Neural cell (in vitro differentiated cells): ENCODE data around the gene SLC27A5. TPM values are rescaled to one million over a fixed set of nuclear protein-coding genes. Genes with fewer than 3 reads are reported as not detected.
"Not testable (repeated sequence)": the region's sequence is repeated elsewhere in the genome, so short reads cannot be mapped to it uniquely, and the experiment has no call there.

ENCODE experiments used
- H2AFZ ChIP-seq: fragments of 200-600, 300-800 bp; sonication (generic), shearing (Covaris generic); 2 replicates; pipeline ENCODE4 v1.6.0; 2014; ENCODE audit warnings: low read depth, mild to moderate bottlenecking, antibody characterized with exemption, low read length, moderate library complexity
- H3F3A ChIP-seq: fragments of 200-600 bp; shearing (Covaris generic); 2 replicates; pipeline ENCODE4 v1.6.1; 2016; ENCODE audit warnings: mild to moderate bottlenecking, moderate library complexity, mixed read lengths, antibody characterized with exemption, low read length; ENCODE audit not compliant: insufficient read depth, poor library complexity, severe bottlenecking
- H3K27ac ChIP-seq: fragments of 200-600, 300-800 bp; sonication (generic), shearing (Covaris generic); 2 replicates; pipeline ENCODE4 v1.5.1; 2014; ENCODE audit warnings: mild to moderate bottlenecking, low read length, moderate library complexity
- H3K27me3 ChIP-seq: fragments of 300-800, 200-600 bp; sonication (generic), shearing (Covaris generic); 2 replicates; pipeline ENCODE4 v1.6.0; 2014; ENCODE audit warnings: mild to moderate bottlenecking, low read depth, low read length, moderate library complexity; ENCODE audit not compliant: insufficient read depth
- H3K36me3 ChIP-seq: fragments of 300-800, 200-600 bp; sonication (generic), shearing (Covaris generic); 2 replicates; pipeline ENCODE4 v1.5.1; 2014; ENCODE audit warnings: mild to moderate bottlenecking, antibody characterized with exemption, low read length, moderate library complexity; ENCODE audit not compliant: insufficient read depth
- H3K4me2 ChIP-seq: fragments of 300-800, 200-600 bp; sonication (generic), shearing (Covaris generic); 2 replicates; pipeline ENCODE4 v1.6.0; 2014; ENCODE audit warnings: mild to moderate bottlenecking, low read length
- H3K4me3 ChIP-seq: fragments of 300-800, 200-600 bp; sonication (generic), shearing (Covaris generic); 2 replicates; pipeline ENCODE4 v1.5.1; 2014; ENCODE audit warnings: mild to moderate bottlenecking, low read length, moderate library complexity
- H3K79me2 ChIP-seq: fragments of 200-600 bp; shearing (Covaris generic); replicated peaks from 2 replicates; pipeline ENCODE4 v1.6.0; 2014; ENCODE audit warnings: mild to moderate bottlenecking, low read length, moderate library complexity; ENCODE audit not compliant: insufficient read depth
- H3K9ac ChIP-seq: fragments of 300-800, 200-600 bp; sonication (generic), shearing (Covaris generic); 2 replicates; pipeline ENCODE4 v1.6.1; 2016; ENCODE audit warnings: mild to moderate bottlenecking, low read length, mixed read lengths
- H3K9me2 ChIP-seq: fragments of 200-600 bp; shearing (Covaris generic); 2 replicates; pipeline ENCODE4 v1.6.1; 2016; ENCODE audit warnings: mild to moderate bottlenecking, low read length, mixed read lengths; ENCODE audit not compliant: insufficient read depth
- H3K9me3 ChIP-seq: fragments of 200-600, 300-800 bp; sonication (generic), shearing (Covaris generic); 2 replicates; pipeline ENCODE4 v1.6.1; 2016; ENCODE audit warnings: mild to moderate bottlenecking, mixed run types, low read length, moderate library complexity, mixed read lengths
- H4K20me1 ChIP-seq: fragments of 200-600 bp; shearing (Covaris generic); 2 replicates; pipeline ENCODE4 v1.6.1; 2016; ENCODE audit warnings: mild to moderate bottlenecking, mixed run types; ENCODE audit not compliant: insufficient read depth
- EP300 ChIP-seq: fragments of 450-650 bp; conservative IDR thresholded peaks from 2 replicates; pipeline ENCODE4 v1.6.1; 2014; ENCODE audit warnings: antibody characterized with exemption, mild to moderate bottlenecking, moderate library complexity; ENCODE audit not compliant: poor library complexity, severe bottlenecking
- MXI1 ChIP-seq: fragments of 450-650 bp; conservative IDR thresholded peaks from 2 replicates; pipeline ENCODE4 v1.6.1; 2014; ENCODE audit warnings: antibody characterized with exemption, mild to moderate bottlenecking; ENCODE audit not compliant: poor library complexity, severe bottlenecking
- POLR2AphosphoS5 ChIP-seq: IDR thresholded peaks from 2 replicates; pipeline ENCODE4 v1.6.1; 2012
- RAD21 ChIP-seq: fragments of 450-650 bp; conservative IDR thresholded peaks from 2 replicates; pipeline ENCODE4 v1.6.1; 2014; ENCODE audit warnings: antibody characterized with exemption, mild to moderate bottlenecking, moderate library complexity
- REST ChIP-seq: IDR thresholded peaks from 2 replicates; pipeline ENCODE4 v1.6.1; 2012; ENCODE audit warnings: borderline replicate concordance
- SMC3 ChIP-seq: fragments of 450-650 bp; conservative IDR thresholded peaks from 2 replicates; pipeline ENCODE4 v1.6.1; 2014; ENCODE audit warnings: antibody characterized with exemption, mild to moderate bottlenecking, moderate library complexity; ENCODE audit not compliant: poor library complexity
- TAF1 ChIP-seq: IDR thresholded peaks from 2 replicates; pipeline ENCODE4 v1.6.1; 2012; ENCODE audit warnings: low read depth
- polyA plus RNA-seq: library from polyadenylated mRNA; depleted of rRNA; stranded (reverse); fragments of >200 nt; gene quantifications from 2 replicates; pipeline ENCODE4 v1.2.3, GENCODE V29; 2014
- TF ChIP-seq, protein P1 (sequence below): fragments of 450-650 bp; IDR thresholded peaks from 2 replicates; pipeline ENCODE4 v1.5.1; 2014; ENCODE audit warnings: antibody characterized with exemption, mild to moderate bottlenecking, moderate library complexity; ENCODE audit not compliant: poor library complexity, severe bottlenecking

Gene SLC27A5
- polyA plus RNA-seq, 1 donor from 2014 or later: 14.9 TPM

DNA sequence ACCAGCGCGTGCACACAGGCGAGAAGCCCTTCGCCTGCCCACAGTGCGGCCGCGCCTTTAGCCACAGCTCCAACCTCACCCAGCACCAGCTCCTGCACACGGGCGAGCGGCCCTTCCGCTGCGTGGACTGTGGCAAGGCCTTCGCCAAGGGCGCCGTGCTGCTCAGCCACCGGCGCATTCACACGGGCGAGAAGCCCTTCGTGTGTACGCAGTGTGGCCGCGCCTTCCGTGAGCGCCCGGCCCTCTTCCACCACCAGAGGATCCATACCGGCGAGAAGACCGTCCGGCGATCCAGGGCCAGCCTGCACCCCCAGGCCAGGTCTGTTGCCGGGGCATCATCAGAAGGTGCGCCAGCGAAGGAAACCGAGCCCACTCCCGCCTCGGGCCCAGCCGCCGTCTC is 40.1 kb downstream of the SLC27A5 start:
- Histone ChIP-seq H3K4me3 (no peak overlapping the region), H3K4me2 (no peak overlapping the region), H3K9me2 (no peaks in the 10 kb centered on the region), H3K36me3 (peaks cover 5% of the 10 kb centered on the region), H3K9ac (no peak overlapping the region), H3K9me3 (no peaks in the 10 kb centered on the region), H2AFZ (no peak overlapping the region), H3K27ac (no peak overlapping the region), H3F3A (no peaks in the 10 kb centered on the region), H3K27me3 (no peaks in the 10 kb centered on the region), H3K79me2 (peaks cover 10% of the 10 kb centered on the region), H4K20me1 (no peaks in the 10 kb centered on the region)
- TF ChIP-seq SMC3 (no peak), REST (no peak), RAD21 (no peak), POLR2AphosphoS5 (no peak), TAF1 (no peak), MXI1 (no peak)

GRCh38 chr19:58470837-58471543 is 40.8 kb downstream of the SLC27A5 start:
- not testable (repeated sequence) for H3K9me3 ChIP-seq, H2AFZ ChIP-seq, H3K4me3 ChIP-seq, H3K27me3 ChIP-seq, H3F3A ChIP-seq, H3K4me2 ChIP-seq, H3K9ac ChIP-seq, H4K20me1 ChIP-seq, H3K36me3 ChIP-seq, H3K9me2 ChIP-seq, H3K27ac ChIP-seq
- peaks cover 10% of the 10 kb centered on the region for H3K79me2 ChIP-seq

GRCh38 chr19:58469241-58470013 is 42.4 kb downstream of the SLC27A5 start:
- TF ChIP-seq, protein P1, sequence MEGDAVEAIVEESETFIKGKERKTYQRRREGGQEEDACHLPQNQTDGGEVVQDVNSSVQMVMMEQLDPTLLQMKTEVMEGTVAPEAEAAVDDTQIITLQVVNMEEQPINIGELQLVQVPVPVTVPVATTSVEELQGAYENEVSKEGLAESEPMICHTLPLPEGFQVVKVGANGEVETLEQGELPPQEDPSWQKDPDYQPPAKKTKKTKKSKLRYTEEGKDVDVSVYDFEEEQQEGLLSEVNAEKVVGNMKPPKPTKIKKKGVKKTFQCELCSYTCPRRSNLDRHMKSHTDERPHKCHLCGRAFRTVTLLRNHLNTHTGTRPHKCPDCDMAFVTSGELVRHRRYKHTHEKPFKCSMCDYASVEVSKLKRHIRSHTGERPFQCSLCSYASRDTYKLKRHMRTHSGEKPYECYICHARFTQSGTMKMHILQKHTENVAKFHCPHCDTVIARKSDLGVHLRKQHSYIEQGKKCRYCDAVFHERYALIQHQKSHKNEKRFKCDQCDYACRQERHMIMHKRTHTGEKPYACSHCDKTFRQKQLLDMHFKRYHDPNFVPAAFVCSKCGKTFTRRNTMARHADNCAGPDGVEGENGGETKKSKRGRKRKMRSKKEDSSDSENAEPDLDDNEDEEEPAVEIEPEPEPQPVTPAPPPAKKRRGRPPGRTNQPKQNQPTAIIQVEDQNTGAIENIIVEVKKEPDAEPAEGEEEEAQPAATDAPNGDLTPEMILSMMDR: no peak
- TF ChIP-seq TAF1 (no peak), EP300 (no peak), SMC3 (no peak), RAD21 (no peak)
- Histone ChIP-seq H2AFZ (no peak overlapping the region), H4K20me1 (no peaks in the 10 kb centered on the region), H3K4me2 (no peak overlapping the region), H3K79me2 (peaks cover 10% of the 10 kb centered on the region), H3K9ac (no peak overlapping the region), H3K36me3 (peaks cover 5% of the 10 kb centered on the region), H3K9me2 (no peaks in the 10 kb centered on the region), H3K27ac (no peak overlapping the region), H3K9me3 (no peaks in the 10 kb centered on the region), H3K27me3 (no peaks in the 10 kb centered on the region), H3K4me3 (no peak overlapping the region), H3F3A (no peaks in the 10 kb centered on the region)
